CD4-positive, alpha-beta T cell (primary cell): Measurements from ENCODE around the gene C20orf96. TPM values are rescaled to one million over a fixed set of nuclear protein-coding genes. Genes with fewer than 3 reads are reported as not detected.
A peak's percentile ranks its signal among the peaks of the same experiment; 100 is the strongest.

Experiments used
- ATAC-seq: fragments of 200-7000 bp; cut with Tn5 transposase; one replicate; pipeline ENCODE4 v1.10.0; 2022; ENCODE audit warnings: mild to moderate bottlenecking; ENCODE audit not compliant: poor library complexity
- CTCF ChIA-PET: fragments of 350-600 bp; sonication (Branson Sonifier 250); formaldehyde crosslinking; loops from one replicate; lab custom pipeline; 2021; ENCODE audit warnings: antibody characterized with exemption, inconsistent platforms; lab: Charles Lee
- POLR2A ChIA-PET: fragments of 350-600 bp; sonication (Branson Sonifier 250); formaldehyde crosslinking; loops from one replicate; lab custom pipeline; 2021; ENCODE audit warnings: antibody characterized with exemption, inconsistent platforms; lab: Charles Lee
- DNase-seq, 14 experiments: peaks; one replicate each; pipeline ENCODE4 v3.0.0-alpha.2; 2013 to 2020; ENCODE audit warnings: mixed read lengths in 2 of 14
- H3K27ac ChIP-seq, 2 donors: one replicate each; pipeline versions ENCODE4 v1.5.1 to v1.7.0; 2013; ENCODE audit warnings: low read length in 2 of 2, low read depth in 1 of 2, mild to moderate bottlenecking in 1 of 2
- H3K27me3 ChIP-seq, 2 experiments: 1 replicate in 1 of 2; 2 replicates in 1 of 2; pipeline versions ENCODE4 v1.6.1 to v1.7.0; 2013; ENCODE audit warnings: low read length in 2 of 2, control low read depth in 1 of 2, mild to moderate bottlenecking in 1 of 2, moderate library complexity in 1 of 2; ENCODE audit not compliant: insufficient read depth in 2 of 2, control insufficient read depth in 1 of 2
- H3K36me3 ChIP-seq: one replicate; pipeline ENCODE4 v1.6.1; 2013; ENCODE audit warnings: low read length, control low read depth; ENCODE audit not compliant: insufficient read depth
- H3K4me1 ChIP-seq: one replicate; pipeline ENCODE4 v1.6.1; 2013; ENCODE audit warnings: low read length, control low read depth; ENCODE audit not compliant: insufficient read depth
- H3K4me3 ChIP-seq: one replicate; pipeline ENCODE4 v1.5.1; 2013; ENCODE audit warnings: mild to moderate bottlenecking, low read length, moderate library complexity
- H3K9me3 ChIP-seq, 2 experiments: 1 replicate in 1 of 2; 2 replicates in 1 of 2; pipeline versions ENCODE4 v1.6.1 to v1.7.0; 2013; ENCODE audit warnings: low read length in 2 of 2, mild to moderate bottlenecking in 2 of 2, control low read depth in 1 of 2, moderate library complexity in 1 of 2; ENCODE audit not compliant: control insufficient read depth in 1 of 2, insufficient read depth in 1 of 2
- H3K27ac Mint-ChIP-seq: one replicate; pipeline ENCODE4 v1.8.0; 2020; ENCODE audit warnings: mixed read lengths
- H3K27me3 Mint-ChIP-seq: one replicate; pipeline ENCODE4 v1.8.0; 2021; ENCODE audit warnings: mixed read lengths
- H3K36me3 Mint-ChIP-seq: one replicate; pipeline ENCODE4 v1.8.0; 2021; ENCODE audit warnings: low read depth, mixed read lengths
- H3K4me1 Mint-ChIP-seq: one replicate; pipeline ENCODE4 v1.8.0; 2021; ENCODE audit warnings: low read depth, mixed read lengths
- H3K4me3 Mint-ChIP-seq: one replicate; pipeline ENCODE4 v1.8.0; 2020; ENCODE audit warnings: mild to moderate bottlenecking, mixed read lengths
- H3K9me3 Mint-ChIP-seq: one replicate; pipeline ENCODE4 v1.8.0; 2020; ENCODE audit warnings: mixed read lengths
- intact Hi-C, 2 experiments: fragments of 100-400 bp; cut with DNase I in 1 of 2; cut with micrococcal nuclease in 1 of 2; formaldehyde crosslinking; loops; one replicate each; pipeline versions ENCODE4 v1.15.1 to v1.9.0; 2023 to 2025; cut with DNase I, micrococcal nuclease
- total RNA-seq, 174 experiments: library from RNA in 2 of 174; stranded (reverse) in 2 of 174; gene quantifications; one replicate each; pipeline ENCODE4 v1.2.3 and lab custom pipeline; 2021 to 2026
- TF ChIP-seq, protein P1 (sequence below): fragments of 200-600 bp; IDR thresholded peaks from one replicate; pipeline ENCODE4 v1.8.0; 2022; ENCODE audit warnings: antibody characterized with exemption, mild to moderate bottlenecking

Gene C20orf96
- total RNA-seq, 2 experiments from 2014 or later, result 2.4 to 3.3 TPM

DNA sequence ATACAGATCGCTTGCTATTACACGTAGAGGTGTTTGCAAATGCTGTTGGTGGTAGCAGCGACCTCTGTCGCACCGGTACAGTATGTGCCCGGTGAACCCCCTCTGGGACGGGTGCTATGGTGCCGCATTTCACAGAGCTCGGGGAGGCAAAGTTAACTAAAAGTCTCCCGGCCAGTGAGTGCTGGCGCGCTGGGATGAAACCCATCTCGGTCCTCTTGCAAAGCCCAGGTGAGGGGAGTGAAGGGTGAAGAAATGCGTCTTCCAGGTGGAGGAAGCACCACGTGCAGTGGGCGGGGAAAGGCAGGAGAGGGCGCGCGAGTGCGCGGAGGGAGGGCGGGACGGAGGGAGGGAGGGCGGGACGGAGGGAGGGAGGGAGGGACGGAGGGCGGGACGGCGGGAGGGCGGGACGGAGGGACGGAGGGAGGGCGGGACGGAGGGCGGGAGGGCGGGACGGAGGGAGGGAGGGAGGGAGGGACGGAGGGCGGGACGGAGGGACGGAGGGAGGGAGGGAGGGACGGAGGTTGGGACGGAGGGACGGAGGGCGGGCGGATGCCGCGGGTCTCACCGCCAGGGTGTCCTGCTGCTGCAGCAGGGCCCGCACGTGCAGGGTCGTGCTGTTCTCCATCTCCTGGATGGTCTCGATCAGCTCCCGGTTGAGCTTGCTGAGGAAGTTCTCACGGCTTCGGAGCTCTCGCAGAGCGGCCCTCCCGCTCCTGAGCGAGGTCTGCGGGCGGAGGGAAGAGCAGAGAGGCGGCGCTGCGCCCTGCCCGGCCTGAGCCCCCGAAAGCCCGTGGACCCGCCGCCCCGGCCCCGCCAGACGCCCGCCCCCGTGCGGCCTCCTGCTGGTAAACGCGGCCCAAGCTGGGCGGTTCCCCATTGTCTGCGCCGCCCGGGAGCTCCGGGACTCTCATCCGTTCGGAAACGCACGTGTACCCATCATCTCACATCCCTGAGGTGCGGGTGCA, 11.7 kb downstream of the C20orf96 start:
- H3K9me3 Mint-ChIP-seq, result no peaks in the 10 kb centered on the region
- POLR2A ChIA-PET, result no interaction called here
- no peak overlapping the region for H3K27ac Mint-ChIP-seq
- intact Hi-C loops, result no loop called here
- no peaks in the 10 kb centered on the region for H3K9me3 ChIP-seq
- no peaks in the 10 kb centered on the region for H3K27me3 ChIP-seq
- H3K27ac ChIP-seq, result no peak overlapping the region
- peak in 1 of 14 experiments; percentile 58 for DNase-seq
- ATAC-seq, result no peak
- no peaks in the 10 kb centered on the region for H3K4me1 ChIP-seq
- H3K27me3 Mint-ChIP-seq, result no peaks in the 10 kb centered on the region
- CTCF ChIA-PET, result no interaction called here
- TF ChIP-seq, protein P1, sequence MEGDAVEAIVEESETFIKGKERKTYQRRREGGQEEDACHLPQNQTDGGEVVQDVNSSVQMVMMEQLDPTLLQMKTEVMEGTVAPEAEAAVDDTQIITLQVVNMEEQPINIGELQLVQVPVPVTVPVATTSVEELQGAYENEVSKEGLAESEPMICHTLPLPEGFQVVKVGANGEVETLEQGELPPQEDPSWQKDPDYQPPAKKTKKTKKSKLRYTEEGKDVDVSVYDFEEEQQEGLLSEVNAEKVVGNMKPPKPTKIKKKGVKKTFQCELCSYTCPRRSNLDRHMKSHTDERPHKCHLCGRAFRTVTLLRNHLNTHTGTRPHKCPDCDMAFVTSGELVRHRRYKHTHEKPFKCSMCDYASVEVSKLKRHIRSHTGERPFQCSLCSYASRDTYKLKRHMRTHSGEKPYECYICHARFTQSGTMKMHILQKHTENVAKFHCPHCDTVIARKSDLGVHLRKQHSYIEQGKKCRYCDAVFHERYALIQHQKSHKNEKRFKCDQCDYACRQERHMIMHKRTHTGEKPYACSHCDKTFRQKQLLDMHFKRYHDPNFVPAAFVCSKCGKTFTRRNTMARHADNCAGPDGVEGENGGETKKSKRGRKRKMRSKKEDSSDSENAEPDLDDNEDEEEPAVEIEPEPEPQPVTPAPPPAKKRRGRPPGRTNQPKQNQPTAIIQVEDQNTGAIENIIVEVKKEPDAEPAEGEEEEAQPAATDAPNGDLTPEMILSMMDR, result no peak
- no peak overlapping the region for H3K4me3 Mint-ChIP-seq
- H3K4me1 Mint-ChIP-seq, result no peaks in the 10 kb centered on the region
- H3K36me3 Mint-ChIP-seq, result peaks cover 6% of the 10 kb centered on the region
- no peak overlapping the region for H3K4me3 ChIP-seq
- H3K36me3 ChIP-seq, result peaks cover 7% of the 10 kb centered on the region

DNA sequence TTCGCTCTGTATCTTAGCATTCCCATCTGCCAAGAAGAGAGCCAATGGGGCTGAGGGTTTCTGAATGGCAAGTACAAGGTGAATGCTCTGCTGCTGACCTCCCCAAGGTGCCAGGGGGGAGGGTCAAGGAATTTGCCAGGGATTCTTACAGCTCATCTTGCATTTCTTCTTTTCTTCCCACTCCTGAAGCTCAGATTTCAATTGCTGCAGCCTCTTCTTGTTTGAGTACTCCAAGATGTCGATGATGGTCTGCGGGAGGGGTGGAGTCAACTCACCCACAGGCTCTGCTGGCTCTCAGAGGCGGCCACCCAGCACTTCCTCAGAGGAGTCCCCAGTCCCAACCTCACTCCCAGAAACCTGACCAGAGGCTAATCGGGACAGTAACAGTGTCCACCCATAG, 12.4 kb downstream of the C20orf96 start:
- intact Hi-C loops, result no loop called here
- TF ChIP-seq, protein P1, result no peak
- Mint-ChIP-seq H3K4me1 (no peaks in the 10 kb centered on the region), H3K4me3 (no peak overlapping the region), H3K36me3 (peaks cover 6% of the 10 kb centered on the region), H3K27ac (no peak overlapping the region), H3K27me3 (no peaks in the 10 kb centered on the region), H3K9me3 (no peaks in the 10 kb centered on the region)
- ChIA-PET CTCF (no interaction called here), POLR2A (no interaction called here)
- Histone ChIP-seq H3K27ac (no peak overlapping the region), H3K27me3 (no peaks in the 10 kb centered on the region), H3K4me1 (no peaks in the 10 kb centered on the region), H3K9me3 (no peaks in the 10 kb centered on the region), H3K36me3 (peaks cover 7% of the 10 kb centered on the region), H3K4me3 (no peak overlapping the region)
- ATAC-seq, result no peak
- no peak for DNase-seq

DNA sequence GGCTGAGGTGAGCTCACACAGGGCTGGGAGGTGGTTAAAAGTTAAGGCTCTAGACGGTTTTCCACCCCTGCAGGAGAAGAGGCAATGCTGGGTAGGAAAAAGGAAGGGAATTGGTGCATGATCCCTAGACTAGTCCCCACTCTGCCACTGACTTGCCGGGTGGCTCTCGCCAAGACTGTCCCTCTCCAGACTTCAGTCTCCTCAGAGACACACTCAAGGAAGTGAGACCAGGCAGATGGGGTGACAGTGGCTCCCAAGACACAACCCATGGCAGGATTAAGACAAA, 13.1 kb downstream of the C20orf96 start:
- intact Hi-C loops, result no loop called here
- DNase-seq (no peak), ATAC-seq (no peak)
- ChIA-PET CTCF (no interaction called here), POLR2A (no interaction called here)
- Histone ChIP-seq H3K4me3 (no peak overlapping the region), H3K9me3 (no peaks in the 10 kb centered on the region), H3K27ac (no peak overlapping the region), H3K36me3 (peaks cover 7% of the 10 kb centered on the region), H3K4me1 (no peaks in the 10 kb centered on the region), H3K27me3 (no peaks in the 10 kb centered on the region)
- no peaks in the 10 kb centered on the region for H3K27me3 Mint-ChIP-seq
- H3K9me3 Mint-ChIP-seq, result no peaks in the 10 kb centered on the region
- no peaks in the 10 kb centered on the region for H3K4me1 Mint-ChIP-seq
- TF ChIP-seq, protein P1, result no peak
- H3K27ac Mint-ChIP-seq, result no peak overlapping the region
- H3K4me3 Mint-ChIP-seq, result no peak overlapping the region
- H3K36me3 Mint-ChIP-seq, result peaks cover 6% of the 10 kb centered on the region
